Measurements from ENCODE around the gene COL27A1.

Gene COL27A1

DNA sequence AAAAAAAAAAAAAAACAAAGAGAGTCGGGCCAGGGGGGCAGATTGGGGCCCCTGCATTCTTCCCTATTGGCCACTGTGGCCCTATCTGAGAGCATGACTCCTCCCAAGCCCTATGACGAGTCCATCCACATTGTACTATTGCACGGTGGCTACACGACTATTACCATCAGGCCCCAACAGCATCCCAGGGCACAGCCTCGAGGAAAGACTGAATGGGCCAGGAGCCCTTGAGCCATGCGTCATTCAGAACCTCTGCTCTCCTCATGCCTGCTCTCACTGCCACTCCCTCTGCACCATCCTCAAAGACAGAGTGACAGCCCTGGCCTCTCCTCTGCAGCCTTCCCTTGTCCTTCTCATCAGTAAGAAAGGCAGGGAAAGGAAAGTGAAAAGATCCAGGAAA, 147.4 kb downstream of the COL27A1 start:
- no peak for DNase-seq (ENCODE audit: low read depth, low spot score)

DNA sequence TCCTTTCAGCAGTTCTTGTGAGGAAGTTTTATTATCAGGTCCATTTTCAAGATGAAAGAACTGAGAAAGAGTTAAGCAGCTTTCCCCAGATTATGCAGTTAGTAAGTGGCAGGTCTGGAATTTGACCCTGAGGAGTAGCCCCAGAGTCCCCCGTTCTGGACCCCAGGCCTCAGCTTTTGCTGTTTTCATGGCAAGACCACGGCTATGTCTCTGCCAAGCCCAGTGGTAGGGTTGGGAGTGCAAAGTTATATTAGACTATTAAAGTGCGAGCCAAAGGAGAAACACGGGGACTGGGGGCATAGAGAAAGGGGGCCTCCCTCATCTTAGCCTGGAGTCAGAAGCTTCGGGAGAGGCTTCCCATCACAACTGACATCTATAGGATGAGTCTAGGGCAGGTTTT, 148.2 kb downstream of the COL27A1 start:
- DNase-seq (ENCODE audit: low read depth, low spot score) = no peak

DNA sequence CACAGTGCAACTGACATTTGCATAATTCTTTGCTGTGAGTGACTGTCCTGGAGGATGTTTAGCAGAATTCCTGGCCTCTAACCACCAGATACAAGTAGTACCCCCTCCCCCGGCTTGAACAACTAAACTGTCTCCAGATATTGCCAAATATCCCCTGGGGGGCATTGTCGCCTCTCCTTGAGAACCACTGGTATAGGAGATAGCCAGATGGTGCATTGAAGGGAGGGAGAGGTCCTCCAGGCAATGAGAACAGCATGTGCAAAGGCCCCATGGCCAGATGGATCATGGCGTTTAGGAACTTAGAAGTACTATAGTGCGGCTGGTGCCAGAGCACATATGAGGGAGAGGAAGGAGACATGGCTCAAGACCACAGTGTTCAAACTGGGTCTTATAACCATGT, 148.6 kb downstream of the COL27A1 start:
- no peak for DNase-seq (ENCODE audit: low read depth, low spot score)

DNA sequence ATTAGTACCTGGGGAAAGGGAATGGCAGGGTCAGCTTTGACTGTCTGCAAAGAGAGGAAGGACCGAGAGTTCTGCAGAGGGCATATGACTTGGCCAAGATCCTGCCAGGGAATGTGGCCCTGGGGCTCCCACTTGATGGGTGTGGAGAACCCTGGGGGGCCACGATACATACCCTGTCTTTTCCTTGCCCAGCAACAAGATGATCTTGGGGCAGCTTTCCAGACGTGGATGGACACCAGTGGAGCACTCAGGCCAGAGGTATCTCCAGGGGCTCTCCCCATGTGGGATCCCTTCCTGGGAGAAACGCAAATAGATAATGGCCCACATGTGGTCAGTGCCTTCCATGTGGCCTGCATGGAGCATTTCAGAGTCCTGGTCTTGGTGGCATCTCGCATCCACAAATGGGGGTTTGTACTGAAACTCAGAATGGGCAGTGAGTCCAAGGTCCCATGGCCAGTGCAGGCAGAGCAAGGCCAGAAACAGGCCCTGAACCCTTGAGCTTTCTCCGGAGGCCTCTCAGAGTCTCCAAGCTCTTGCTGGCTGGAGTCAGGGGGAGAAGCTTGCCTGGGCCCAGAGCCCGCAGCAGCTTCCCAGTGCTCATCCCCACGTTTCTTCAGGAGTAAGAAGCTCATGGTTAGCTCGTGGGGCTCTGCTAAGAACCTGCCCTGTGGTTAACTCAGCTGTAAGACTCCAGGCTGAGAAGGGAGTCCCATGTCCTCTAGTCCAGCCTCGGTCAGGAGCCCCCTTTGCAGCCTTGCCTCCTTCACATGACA, 149.3 kb downstream of the COL27A1 start:
- no peak for DNase-seq (ENCODE audit: low read depth, low spot score)

DNA sequence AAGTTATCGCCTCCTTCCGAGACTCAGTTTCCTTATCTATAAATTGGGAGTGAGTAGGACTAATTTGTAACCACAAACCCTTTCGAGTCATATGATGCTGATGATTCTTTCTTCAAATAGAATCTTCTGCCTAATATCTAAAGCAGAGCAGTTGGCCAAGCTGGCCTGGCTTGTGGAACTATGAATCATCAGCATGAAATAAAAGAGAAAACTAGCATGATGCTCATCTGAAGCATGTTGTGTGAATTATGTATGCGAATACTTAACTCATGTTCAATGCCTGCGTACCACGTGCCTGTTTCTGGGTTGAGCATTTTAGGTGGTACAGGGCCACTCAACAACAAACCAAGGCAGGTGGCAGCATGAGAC, 152.5 kb downstream of the COL27A1 start:
- DNase-seq (ENCODE audit: low read depth, low spot score) = no peak

DNA sequence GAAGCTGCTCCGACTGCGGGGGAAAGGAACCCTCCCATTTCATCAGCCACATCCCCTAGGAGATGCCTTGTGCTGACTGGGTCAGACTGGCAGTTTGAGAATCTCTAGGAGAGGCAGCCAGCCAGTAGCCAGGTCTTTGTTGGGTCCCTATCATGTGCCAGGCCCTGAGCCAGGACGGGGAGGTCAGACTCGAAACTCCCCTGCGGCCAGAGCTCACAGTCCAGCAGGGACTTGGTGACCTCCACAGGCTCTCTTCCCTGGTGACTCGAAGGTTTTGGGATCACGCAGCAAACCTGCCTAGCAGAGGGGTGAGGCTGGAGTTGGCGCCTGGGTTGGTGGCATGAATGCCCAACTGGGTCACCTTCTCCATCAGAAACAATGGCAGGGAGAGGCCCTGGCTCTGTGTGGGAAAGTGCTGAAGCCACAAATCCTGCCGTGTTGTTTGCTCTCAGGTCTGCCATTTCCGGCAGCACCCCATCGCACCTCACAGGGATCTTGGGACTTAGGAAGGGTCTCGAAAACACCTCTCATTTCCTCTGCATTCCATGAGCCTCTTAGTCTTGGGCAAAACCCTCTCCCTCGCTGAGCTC, 153.1 kb downstream of the COL27A1 start:
- no peak for DNase-seq (ENCODE audit: low read depth, low spot score)

DNA sequence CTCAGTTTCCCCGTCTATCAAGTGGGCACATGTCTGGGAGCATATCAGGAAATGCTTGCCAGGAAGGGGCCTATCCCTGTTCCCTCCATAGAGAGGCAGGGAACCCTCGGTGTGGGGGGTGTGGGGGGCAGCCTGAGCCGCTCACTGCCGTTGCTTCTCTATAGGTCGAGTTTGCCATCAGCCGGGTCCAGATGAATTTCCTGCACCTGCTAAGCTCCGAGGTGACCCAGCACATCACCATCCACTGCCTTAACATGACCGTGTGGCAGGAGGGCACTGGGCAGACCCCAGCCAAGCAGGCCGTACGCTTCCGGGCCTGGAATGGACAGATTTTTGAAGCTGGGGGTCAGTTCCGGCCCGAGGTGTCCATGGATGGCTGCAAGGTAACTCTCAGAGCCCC, 153.8 kb downstream of the COL27A1 start:
- DNase-seq (ENCODE audit: low read depth, low spot score) = no peak

DNA sequence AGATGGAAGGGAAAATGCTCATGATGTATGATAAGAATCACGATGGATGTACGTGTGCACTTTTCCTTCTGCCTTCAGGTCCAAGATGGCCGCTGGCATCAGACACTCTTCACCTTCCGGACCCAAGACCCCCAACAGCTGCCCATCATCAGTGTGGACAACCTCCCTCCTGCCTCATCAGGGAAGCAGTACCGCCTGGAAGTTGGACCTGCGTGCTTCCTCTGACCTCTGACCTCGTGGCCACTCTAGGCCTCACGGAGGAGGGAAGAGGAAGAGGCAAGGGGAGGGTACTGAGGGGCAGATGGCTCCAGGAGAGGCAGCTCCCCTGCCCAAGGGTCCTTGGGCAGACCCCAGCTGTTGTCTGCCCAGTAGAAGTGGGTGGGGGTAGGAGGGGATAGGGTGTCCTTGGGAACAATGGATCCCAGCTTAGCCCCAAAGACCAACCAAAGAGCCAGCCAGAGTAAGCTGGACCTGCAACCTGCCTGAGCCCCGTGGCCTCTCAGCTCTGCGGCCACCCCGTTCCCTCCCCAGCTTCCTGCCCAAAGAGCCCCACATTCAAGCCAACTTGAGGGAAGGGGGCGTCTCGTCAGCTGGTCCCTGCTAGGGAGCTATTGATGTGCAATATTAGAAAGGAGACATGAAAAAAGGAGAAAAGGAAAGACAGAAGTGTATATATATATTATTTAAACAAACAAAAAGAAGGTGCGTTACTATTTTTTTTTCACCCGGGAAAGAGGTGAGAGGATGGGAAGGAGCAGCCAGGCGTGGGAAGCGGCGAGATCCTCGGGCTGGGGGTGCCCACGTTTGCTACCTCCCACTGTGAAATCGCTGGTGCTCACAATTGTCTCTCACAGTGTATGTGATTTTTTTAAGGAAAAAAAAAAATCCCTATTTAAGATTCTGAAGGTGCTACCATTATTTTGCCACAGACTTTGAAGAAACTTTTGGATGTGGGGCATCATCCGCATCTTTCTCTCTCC, 155.4 kb downstream of the COL27A1 start:
- no peak for DNase-seq (ENCODE audit: low read depth, low spot score)

DNA sequence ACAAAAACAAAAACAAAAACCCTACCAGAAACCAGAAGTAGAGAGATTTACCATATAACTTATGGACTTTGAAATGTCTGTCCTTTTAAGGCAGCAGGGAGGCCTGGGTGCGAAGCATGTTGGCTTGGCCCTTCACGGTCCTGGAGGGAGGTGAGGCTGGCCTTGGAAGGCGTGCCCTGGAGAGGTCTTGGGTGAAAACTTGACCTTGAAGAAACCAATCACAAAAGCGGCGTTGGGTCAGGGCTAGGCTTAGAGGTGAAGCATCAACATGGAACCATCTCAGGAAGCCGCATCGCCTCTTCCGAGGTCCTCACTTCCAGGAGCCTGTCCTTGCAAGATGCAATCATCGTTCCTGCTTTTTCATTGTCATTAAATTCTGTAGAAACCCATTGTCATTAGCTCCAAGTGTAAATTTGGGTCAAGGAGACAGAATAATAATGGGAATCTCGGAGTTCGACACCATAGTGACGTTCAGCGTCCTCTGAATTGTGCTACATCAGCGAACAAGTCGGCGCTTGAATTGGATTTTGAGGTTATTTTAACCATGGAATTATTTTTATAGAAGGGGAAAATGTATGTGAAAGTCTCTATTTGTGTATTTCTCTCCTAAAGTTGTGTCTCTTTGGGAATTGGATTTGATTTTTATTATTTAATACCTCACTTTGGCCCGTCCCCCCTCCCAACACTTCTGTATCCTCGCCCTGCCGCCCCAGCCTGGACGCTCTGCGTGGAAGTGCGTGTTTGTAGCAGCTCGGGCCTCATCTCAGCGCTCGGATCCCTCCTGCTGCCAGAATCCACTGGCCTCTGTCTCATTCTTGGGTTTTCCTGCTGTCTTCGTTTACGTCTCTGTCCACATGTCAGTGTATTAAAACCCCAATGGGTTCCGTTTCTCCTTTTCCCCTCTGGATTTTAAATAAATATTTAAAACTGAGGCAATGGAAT, 156.5 kb downstream of the COL27A1 start:
- no peak for DNase-seq (ENCODE audit: low read depth, low spot score)

DNA sequence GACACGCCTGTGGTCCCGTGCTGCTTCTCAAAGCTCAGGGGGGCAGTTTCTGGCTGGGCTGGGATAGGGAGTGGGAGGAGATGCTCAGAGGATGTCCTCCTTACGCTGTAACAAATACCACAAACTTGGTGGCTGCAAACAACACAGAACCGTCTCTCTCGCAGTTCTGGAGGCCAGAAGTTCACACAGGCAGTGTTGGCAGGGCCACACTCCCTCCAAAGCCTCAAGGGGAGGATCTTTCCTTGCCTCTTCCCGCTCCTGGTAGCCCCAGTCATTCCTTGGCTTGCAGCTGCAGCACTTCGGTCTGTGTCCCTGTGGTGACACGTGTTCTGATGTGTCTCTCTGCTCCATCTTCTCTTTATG, 157.2 kb downstream of the COL27A1 start:
- no peak for DNase-seq (ENCODE audit: low read depth, low spot score)

DNA sequence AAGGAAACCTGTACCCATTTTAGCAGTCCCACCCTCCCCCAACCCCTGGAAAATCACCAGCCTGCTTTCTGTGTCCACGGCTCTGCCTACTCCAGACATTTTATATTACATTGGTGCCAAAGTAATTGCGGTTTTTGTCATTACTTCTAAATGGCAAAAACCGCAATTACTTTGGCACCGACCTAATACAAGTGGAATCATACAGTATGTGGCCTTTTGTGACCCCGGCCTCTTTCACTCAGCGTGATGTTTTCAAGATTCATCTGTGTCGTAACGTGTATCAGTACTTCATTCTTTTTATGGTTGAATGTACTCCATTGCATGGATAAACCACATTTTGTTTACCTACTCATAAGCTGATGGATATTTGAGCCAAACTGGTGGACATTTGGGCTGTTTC, 157.8 kb downstream of the COL27A1 start:
- no peak for DNase-seq (ENCODE audit: low read depth, low spot score)

DNA sequence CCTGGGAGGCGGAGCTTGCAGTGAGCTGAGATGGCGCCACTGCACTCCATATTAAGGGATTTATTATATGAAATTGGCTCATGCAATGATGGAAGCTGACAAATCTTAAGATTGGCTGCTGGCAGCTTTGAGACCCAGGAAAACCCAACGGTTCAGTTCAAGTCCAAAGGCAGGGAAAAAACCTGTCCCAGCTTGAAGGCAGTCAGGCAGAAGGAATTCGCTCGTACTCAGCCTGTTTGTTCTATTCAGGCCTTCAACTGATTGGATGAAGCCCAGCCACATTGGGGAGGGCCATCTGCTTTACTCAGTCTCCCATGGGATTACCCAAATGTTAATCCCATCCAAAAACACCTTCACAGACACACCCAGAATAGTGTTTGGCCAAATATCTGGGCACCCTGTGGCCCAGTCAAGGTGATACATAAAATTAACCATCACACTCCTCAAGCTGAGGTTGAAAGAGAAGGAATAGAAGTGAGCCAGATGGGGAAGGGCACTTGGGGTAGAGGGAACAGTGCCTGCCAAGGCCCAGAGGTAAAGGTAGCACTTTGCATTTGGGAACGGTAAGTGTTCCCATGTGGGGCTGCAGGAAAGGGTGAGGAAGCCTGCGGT, 159.0 kb downstream of the COL27A1 start:
- no peak for DNase-seq (ENCODE audit: low read depth, low spot score)

DNA sequence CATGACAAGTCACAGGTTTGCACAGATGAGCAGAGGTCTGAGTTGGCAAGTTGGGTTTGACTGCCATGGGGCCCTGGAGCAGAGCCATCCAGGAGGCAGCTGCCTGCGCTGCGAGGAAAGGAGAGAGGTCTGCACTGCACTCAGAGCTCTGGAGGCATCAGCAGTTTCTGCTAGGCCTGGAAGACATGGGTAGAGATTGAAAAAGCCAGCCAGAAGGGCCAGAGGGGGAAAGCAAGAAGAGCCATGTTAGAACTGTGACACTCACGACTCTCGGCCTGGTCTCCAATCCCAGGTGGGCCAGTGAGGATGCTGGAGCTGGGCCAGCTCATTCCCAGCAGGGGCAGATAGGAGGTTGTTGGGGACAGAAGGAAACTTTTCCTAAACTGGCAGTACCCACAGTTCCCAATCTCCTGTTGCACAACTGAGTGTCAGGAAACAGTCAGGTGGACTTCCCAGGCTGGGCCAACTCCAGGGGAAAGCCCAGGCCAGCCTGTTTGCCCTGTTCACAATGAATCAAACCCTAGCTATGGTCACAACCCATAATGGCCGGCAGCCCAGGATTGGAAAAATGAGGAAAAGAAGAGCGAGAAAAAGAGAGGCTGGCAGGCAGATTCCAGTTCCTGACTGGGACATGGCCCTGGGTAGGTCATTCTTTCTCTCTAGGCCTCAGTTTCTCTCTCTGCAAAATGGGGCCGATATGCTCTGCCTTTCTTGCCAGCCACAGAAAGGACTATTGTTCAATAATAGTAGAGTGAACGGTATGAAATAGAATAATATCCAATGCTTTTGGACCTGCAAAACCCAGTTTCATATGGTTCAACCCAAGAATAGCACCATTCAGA, 159.8 kb downstream of the COL27A1 start:
- DNase-seq (ENCODE audit: low read depth, low spot score) = no peak

DNA sequence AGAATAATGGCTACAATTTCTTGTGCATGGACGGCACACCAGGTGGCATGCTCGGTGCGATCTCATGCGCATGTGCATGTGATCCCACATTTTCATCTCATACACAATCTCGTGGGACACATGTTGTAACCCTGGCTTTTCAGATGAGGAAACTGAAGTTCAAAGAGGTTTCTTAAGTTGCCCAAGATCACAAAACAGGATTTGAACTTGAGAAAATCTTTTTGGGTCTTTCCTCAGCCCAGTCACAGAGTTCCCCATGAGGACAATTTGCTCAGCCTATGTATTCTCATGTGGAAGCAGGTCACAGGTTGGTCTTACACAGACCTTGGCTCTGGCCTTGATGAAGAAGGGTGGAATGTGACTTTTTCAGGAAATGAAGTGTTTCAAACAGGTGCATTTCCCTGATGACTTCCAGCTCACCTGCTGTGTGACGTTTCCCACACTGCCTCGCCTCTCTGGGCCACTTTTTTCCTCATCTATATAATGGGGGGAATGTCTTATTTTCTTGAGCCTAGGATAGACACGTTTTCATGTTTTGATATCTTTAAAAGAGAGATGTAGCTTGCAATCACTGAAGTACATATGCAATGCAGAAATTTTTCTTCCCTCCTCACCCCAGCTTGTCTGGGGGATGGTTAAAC, 160.5 kb downstream of the COL27A1 start:
- no peak for DNase-seq (ENCODE audit: low read depth, low spot score)

DNA sequence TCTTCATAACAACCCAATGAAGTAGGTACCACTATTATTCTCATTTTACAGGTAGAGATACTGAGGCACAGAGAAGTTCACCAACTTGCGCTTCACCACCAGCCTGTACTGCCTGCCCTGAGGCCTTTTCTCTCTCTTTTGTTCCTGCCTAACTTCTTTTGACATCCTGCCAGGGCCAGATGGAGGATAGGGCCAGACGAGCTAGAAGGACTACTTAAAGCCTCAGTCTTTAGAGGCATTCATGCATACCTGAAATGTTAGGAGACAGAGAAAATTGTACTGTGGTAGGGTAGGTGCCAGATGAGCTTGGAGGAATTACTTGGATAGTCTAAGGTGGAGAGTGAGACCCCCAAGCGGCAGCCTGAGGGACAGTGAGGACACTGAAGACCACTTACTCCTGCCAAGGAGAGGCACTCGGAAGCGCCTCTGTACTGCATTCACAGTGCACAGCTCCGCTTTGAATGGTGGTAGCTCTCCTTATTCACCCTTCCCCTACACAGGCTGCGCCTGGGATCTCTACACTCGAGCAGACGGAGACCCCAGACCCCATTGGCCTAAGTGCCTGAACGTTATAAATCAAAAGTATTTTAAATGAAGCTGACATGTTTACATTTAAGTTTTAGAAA, 161.4 kb downstream of the COL27A1 start:
- peak; percentile 41 for DNase-seq (ENCODE audit: low read depth, low spot score)

DNA sequence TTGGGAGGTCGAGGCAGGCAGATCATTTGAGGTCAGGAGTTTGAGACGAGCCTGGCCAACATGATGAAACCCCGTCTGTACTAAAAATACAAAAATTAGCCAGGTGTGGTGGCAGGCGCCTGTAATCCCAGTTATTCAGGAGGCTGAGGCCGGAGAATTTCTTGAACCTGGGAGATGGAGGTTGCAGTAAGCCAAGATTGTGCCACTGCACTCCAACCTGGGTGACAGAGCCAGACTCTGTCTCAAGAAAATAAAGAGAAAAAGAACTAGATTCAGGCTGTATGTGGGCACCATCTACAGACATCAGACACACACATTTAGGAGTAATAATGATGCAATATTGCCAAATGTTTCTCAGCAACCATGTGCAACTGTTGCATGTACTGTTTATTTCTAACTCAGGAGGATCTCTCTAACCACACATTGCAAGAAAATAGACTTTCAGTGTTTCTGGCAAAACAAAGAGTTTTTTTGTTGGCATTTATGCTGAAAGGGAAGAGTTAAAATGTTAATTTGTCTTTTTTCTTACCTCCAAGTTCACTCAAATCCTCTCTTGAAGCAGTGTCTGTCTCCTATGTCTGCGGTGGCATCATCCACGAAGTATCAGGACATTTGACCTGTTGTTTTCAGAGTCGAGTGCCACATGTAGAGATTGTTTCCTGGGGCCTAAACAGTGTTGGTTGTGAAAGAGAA, 162.5 kb downstream of the COL27A1 start:
- no peak for DNase-seq (ENCODE audit: low read depth, low spot score)

DNA sequence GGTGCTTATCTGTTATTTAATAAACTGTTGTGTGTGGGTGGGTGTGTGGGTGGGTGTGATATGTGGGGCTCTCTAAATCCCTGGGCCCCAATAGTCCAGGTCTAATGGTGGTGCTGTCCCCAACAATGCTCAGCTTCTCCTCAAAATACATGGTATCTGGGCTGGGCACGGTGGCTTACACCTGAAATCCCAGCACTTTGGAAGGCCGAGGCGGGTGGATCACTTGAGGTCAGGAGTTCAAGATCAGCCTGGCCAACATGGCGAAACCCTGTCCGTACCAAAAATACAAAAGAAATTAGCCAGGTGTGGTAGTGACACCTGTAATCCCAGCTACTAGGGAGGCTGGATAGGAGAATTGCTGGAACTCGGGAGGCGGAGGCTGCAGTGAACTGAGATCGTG, 163.1 kb downstream of the COL27A1 start:
- no peak for DNase-seq (ENCODE audit: low read depth, low spot score)

DNA sequence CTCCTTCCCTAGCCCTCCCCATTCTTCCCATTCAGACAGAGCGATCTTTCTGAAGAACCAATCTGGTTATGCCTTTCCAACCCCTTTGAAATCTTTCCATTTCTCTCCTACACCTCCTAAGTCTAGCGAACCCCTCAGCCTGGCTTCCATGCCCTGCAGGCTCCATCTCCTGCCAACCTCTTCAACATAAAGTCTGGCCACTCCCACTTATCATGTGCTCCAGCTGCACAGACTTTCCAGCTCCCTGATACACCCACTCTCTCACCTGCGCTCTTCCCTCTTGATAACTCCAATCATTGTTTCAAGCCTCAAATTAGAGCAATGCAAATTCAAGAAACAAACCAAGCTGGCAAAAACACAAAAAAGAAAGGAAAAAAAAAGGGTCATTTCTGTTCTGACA, 163.8 kb downstream of the COL27A1 start:
- no peak for DNase-seq (ENCODE audit: low read depth, low spot score)

All from ELF-1 (cell line).